NB4 (cell line): ENCODE results near the gene ADAMTS6.

Experiments used
- DNase-seq: peaks from one replicate; pipeline ENCODE4 v3.0.0; 2010; ENCODE audit warnings: low read depth
- H3K4me3 ChIP-seq: one replicate; pipeline ENCODE4 v1.5.1; 2011; ENCODE audit warnings: mild to moderate bottlenecking, low read depth, low read length, moderate library complexity
- CTCF ChIP-seq: IDR thresholded peaks from one replicate; pipeline ENCODE4 v1.5.1; 2012; ENCODE audit warnings: low read depth, low read length
- MAX ChIP-seq: IDR thresholded peaks from 2 replicates; pipeline ENCODE4 v1.6.1; 2011; ENCODE audit warnings: low read depth, low read length
- MYC ChIP-seq: IDR thresholded peaks from 2 replicates; pipeline ENCODE4 v1.6.1; 2011; ENCODE audit warnings: low read depth, low read length
- POLR2A ChIP-seq: IDR thresholded peaks from 2 replicates; pipeline ENCODE4 v1.6.1; 2011; ENCODE audit warnings: mild to moderate bottlenecking; ENCODE audit not compliant: insufficient read length; ENCODE audit errors: extremely low read depth

Gene ADAMTS6

GRCh38 chr5:65276178-65276890, 205.4 kb downstream of the ADAMTS6 start:
- TF ChIP-seq MAX (no peak), POLR2A (no peak), MYC (no peak), CTCF (no peak)
- no peak overlapping the region for H3K4me3 ChIP-seq
- DNase-seq: no peak

- TF ChIP-seq MAX (no peak), MYC (no peak)
- DNase-seq: no peak
- H3K4me3 ChIP-seq: no peak overlapping the region
Observed at GRCh38 chr5:65271906-65272305, 209.8 kb downstream of the ADAMTS6 start.

GRCh38 chr5:65268525-65268924, 213.2 kb downstream of the ADAMTS6 start:
- DNase-seq: no peak
- H3K4me3 ChIP-seq: no peak overlapping the region
- TF ChIP-seq CTCF (no peak), POLR2A (no peak), MAX (no peak), MYC (no peak)

- DNase-seq: no peak
- no peak overlapping the region for H3K4me3 ChIP-seq
- TF ChIP-seq MAX (no peak), CTCF (no peak), MYC (no peak), POLR2A (no peak)
Observed at GRCh38 chr5:65264420-65264819, 217.3 kb downstream of the ADAMTS6 start.

- no peak for TF ChIP-seq POLR2A
- TF ChIP-seq MYC: no peak
- no peak for DNase-seq
Observed at GRCh38 chr5:65263321-65263720, 218.4 kb downstream of the ADAMTS6 start.

GRCh38 chr5:65262649-65263059, 219.1 kb downstream of the ADAMTS6 start:
- no peak for DNase-seq
- no peak overlapping the region for H3K4me3 ChIP-seq
- TF ChIP-seq MYC: no peak
- TF ChIP-seq MAX: no peak
- no peak for TF ChIP-seq CTCF
- TF ChIP-seq POLR2A: no peak

More at GRCh38 chr5:65263321-65263720, 218.4 kb downstream of the ADAMTS6 start:
- no peak overlapping the region for H3K4me3 ChIP-seq

GRCh38 chr5:65262096-65262495, 219.6 kb downstream of the ADAMTS6 start:
- TF ChIP-seq MAX (no peak), MYC (no peak), CTCF (no peak), POLR2A (no peak)
- H3K4me3 ChIP-seq: no peak overlapping the region
- no peak for DNase-seq
